ENCODE results near the gene ARAP3. TPM values are rescaled to one million over a fixed set of nuclear protein-coding genes. Genes with fewer than 3 reads are reported as not detected.

The ARAP3 gene
- total RNA-seq, 1 donor from 2014 or later = 24.2 TPM

DNA sequence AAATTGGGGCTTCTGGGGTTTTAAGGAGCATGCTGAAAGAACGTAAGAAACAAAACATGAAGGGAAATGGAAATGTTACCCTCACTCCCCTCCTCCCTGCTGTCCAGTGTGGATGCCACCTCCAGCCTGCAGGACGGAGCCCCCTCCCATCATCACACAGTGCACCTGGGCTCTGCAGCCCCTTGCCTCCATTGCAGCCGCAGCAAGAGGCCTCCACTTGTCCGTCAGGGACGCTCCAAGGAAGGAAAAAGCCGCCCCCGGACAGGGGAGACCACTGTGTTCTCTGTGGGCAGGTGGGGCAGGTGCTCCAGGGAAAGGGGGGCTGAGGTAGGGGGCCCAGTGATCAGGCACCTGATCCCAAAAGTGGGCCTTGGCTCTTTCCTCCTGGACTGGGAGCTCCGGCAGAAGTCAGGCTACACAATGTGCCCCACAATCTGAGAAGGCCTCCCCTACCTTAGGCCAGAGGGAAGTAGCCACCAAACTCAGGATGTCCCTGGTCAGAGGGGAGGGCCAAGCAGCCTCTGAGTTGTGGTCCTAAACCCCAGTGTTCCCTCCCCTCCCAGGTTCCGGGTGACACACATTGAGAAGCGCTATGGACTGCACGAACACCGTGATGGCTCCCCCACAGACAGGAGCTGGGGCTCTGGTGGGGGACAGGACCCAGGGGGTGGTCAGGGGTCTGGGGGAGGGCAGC lies 42.5 kb downstream of the ARAP3 start:
- DNase-seq (ENCODE audit: low spot score) = no peak

GRCh38 chr5:141638771-141639170 lies 43.3 kb downstream of the ARAP3 start:
- DNase-seq (ENCODE audit: low spot score) = no peak

GRCh38 chr5:141637767-141638419 lies 44.1 kb downstream of the ARAP3 start:
- peak; percentile 60 for DNase-seq (ENCODE audit: low spot score)

DNA sequence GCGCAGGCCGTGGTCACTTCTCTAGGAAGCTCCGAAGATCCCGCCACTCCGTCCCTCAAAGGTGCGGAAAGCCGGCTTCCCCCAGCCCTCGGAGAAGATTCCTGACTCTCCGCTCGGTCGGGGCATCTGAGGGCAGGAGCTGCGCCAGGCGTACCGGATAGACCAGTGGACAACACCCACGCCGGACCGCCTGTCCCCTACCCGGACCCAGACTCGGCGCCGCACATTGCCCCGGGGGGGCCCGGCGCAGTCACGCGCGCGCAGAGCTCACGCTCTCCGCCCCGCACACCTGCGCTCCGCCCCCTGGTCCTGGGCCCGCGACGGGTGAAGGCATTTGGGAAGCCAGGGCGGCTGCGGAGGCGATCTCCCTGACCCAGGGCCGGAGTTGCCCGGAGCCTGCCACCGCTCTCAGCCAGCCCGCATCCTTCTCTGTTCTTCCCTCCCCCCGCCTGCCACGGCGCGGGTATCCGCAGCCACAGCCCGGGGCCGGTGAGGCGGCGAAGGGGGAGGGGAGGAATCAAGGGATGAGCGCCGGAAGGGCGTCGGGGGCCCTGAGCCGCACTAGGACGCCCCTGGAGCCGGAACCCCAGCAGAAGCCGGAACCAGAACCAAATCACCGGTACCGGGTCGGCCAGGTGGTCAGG lies 44.8 kb downstream of the ARAP3 start:
- DNase-seq (ENCODE audit: low spot score) = no peak

- DNase-seq (ENCODE audit: low spot score) = peak; percentile 94
Observed at GRCh38 chr5:141636413-141637122, 45.5 kb downstream of the ARAP3 start, which contains the start of the genes HDAC3 and RELL2. Gene HDAC3 (minus strand): TSS chr5:141636849. CDS start chr5:141636790, 59 bp downstream. Gene RELL2 (plus strand): TSS chr5:141636997. CDS start chr5:141638226, 1,229 bp downstream.

- DNase-seq (ENCODE audit: low spot score) = no peak
Observed at GRCh38 chr5:141636106-141636412, 46.0 kb downstream of the ARAP3 start.

GRCh38 chr5:141635646-141636045 lies 46.4 kb downstream of the ARAP3 start:
- no peak for DNase-seq (ENCODE audit: low spot score)

- no peak for DNase-seq (ENCODE audit: low spot score)
Observed at GRCh38 chr5:141634720-141635119, 47.3 kb downstream of the ARAP3 start.

- no peak for DNase-seq (ENCODE audit: low spot score)
Observed at GRCh38 chr5:141633871-141634561, 48.0 kb downstream of the ARAP3 start.

GRCh38 chr5:141632650-141633049 lies 49.4 kb downstream of the ARAP3 start:
- DNase-seq (ENCODE audit: low spot score) = no peak

DNA sequence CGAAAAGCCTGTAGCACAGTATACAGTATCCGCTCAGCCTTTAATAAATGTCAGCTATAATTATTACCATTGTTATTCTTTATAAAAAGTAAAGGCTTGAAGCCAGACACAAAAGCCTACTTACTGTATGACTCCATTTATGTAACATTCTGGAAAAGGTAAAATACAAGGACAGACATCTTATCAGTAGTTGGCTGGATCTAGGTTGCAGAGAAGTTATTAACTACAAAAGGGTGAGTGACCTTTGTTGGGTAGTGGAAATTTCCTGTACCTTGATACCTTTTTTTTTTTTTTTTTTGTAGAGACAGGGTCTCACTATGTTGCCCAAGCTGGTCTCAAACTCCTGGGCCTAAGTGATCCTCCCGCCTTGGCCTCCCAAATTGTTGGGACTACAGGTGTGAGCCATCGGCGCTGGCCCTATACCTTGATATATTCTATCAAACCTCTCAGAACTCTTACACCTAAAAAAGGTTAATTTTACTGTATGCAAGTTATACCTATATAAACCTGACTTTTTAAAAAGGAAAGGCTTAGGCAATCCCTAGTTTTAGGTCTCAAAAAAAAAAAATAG lies 51.4 kb downstream of the ARAP3 start:
- no peak for DNase-seq (ENCODE audit: low spot score)

DNA sequence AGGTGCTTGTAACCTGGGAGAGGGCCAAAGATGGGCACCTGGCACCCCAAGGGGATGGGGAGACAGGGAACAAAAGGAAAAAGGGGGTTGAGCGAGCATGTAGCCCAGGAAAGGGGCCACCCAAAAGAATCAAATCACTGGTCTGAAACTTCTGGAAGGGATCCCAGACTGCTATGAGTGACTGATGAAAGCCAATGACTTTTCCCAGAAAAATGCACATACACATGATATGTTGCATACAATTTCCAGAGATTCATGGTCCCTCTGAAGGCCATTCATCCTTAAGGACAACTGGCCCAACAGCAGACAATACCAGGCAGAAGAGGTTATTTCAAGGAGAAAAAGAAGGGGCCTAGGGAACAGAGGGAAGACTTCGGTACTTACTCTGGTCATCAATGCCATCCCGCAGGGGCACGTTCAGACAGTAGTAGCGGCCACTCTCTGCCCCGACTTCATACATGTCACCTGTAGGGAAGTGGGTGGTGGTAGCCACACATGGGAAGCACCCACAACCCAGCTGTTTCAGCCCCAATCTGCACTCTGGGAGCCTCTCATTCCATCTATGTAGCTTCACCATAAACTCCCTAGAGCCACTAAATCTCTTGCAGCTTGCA lies 53.7 kb downstream of the ARAP3 start:
- no peak for DNase-seq (ENCODE audit: low spot score)

DNA sequence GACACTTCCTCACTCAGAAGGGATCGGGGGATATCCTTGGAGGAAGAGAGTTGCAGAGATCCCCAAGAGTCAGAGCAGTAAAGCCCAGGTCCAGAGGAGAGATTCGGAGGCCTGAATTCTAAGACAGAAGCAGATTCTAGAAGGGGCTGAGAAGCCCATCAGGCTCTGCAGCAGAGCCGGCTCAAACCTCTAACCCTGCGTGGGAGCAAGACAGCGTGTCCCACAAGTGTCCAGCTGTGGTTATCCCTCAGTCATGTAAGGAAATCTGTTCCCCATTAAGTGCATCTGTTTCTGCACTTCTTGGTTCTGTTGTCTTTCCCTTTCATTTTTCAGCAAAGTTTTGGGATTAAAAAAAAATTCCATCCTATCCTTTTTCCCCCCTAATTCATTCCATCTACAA lies 58.4 kb downstream of the ARAP3 start:
- DNase-seq (ENCODE audit: low spot score) = no peak

GRCh38 chr5:141623186-141623585 lies 58.8 kb downstream of the ARAP3 start:
- DNase-seq (ENCODE audit: low spot score) = no peak

- DNase-seq (ENCODE audit: low spot score) = peak; percentile 98
Observed at GRCh38 chr5:141618804-141619554, 63.1 kb downstream of the ARAP3 start, which contains the start of gene DIAPH1. Gene DIAPH1 (minus strand): TSS chr5:141619000. CDS start chr5:141618914, 86 bp downstream.

GRCh38 chr5:141618030-141618803 lies 63.8 kb downstream of the ARAP3 start:
- DNase-seq (ENCODE audit: low spot score) = peak; percentile 57

- DNase-seq (ENCODE audit: low spot score) = no peak
Observed at GRCh38 chr5:141617682-141618029, 64.4 kb downstream of the ARAP3 start.

GRCh38 chr5:141617128-141617527 lies 64.9 kb downstream of the ARAP3 start:
- no peak for DNase-seq (ENCODE audit: low spot score)

DNA sequence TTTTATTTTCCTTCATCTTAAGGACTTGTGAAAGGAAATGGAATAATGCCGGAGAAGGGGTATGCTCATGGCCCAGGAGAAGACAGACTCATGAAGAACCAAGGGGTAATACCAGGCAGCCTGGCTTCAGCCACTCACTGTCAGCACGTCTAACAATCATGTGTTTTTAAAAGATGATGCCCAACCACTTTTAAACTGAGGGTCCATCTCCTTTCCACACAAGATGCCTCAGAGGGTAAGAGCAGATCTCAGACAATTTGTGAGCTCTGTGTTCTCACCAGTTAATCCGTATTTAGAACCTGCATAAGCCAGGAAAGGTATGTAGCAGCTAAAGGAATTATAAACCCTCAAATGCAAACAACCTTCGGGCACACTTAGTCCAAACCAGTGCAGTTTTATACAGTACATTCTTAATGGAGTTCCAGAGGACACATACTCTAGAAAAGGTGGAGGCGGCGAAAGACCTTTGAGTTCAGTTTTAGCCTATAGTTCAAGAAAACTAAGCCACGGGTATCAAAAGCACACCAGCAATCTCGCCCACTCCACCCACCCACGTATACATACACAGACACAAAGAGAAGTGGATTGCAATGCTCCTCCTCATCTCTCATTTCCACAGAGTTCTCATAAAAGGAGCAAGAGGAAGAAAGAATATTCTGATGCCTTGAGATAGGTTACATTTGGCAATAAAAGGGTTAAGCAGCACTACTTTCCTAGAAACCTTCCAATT lies 65.9 kb downstream of the ARAP3 start:
- DNase-seq (ENCODE audit: low spot score) = no peak
